HG03469 (cell line): ENCODE data around the gene ICOS.
"Not testable (repeated sequence)": the region's sequence is repeated elsewhere in the genome, so short reads cannot be mapped to it uniquely, and the experiment has no call there.

ENCODE experiments used
- ATAC-seq: cut with Tn5 transposase; IDR thresholded peaks from one replicate; pipeline ENCODE4 v1.9.1; 2021; ENCODE audit warnings: mild to moderate bottlenecking, moderate library complexity, moderate number of reproducible peaks; ENCODE audit not compliant: unreplicated experiment

The ICOS gene

DNA sequence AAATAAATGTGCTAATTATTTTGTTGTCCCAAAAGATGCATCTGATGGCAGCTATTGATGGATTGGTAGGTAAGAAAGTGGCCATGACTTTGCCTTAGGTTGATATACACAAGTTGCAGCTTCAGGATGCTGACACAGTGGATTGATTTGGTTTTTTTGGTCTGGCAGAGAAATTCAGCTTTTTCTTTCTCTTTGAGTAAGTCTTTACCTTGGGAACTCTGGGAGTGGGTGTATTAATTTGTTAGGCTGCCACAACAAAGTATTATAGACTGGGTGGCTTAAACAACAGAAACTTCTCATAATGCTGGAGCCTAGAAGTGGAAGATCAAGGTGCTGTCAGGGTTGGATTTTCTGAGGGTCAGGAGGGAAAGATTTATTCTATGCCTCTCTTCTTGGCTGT is 19.8 kb upstream of the ICOS start:
- ATAC-seq: no peak

DNA sequence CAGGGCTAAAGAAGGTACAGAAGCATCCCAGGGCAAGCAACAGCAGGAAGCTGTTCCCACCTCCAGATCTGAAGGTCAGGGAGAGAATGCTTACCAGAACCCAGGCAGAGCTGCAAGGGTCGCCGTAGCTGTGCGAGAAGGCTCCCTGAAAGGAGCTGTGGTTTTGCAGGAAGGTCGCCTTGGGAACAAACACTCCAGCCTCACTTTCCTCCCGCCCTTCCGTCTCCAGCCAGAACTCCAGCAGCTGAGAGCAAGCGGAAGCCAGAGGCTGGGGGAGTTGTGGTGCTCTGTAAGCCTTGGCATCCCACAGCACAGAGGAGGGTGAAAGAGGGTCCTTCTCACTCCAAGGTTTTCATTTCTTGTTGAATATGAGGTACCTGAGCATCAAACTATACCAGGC is 18.3 kb upstream of the ICOS start:
- ATAC-seq: no peak

DNA sequence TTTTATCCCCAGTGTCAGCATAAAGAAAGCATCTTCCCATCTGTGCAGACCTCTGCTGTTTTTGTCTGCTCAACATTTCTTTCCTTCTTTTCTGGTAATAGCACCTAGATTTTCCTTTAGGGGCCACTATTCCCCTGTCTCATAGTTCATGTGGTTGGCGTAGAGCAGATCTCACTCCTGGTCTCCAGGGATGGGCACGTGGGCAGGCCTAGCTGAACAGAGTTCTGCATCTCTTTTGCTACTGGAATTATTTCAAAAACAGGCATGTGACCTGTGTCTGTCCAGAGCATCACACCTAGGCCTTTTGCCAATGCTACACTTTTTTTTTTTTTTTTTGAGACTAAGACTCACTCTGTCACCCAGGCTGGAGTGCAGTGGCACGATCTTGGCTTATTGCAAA is 17.7 kb upstream of the ICOS start:
- ATAC-seq: no peak

DNA sequence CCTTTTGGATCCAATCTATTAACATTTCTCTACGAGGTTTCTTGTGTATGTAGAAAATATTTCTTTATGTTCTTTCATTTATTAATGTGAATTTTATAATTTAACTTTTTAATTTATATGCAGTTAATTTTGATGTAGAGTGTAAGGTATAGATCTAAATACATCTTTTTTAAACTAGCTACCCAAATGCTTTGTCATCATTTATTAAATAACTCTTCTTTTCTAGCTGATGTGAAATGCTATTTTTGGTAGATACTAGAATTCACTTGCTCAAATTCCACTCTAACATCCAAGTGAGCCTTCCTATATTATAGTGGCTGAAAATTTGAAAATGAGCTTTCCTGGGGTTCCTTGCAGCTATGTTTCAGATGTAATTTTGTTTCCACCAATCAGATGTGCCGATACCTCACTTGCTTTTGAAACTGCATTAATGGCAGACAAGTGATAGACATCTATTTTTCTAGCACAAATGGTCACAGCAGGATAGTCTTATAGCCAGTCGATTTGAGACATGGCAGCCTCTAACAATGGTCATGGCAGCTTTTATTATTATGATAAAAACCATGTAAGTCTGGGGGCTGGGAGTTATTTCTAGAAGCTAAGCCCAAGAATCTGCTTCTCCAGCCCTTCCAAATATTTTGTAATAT is 10.9 kb upstream of the ICOS start:
- ATAC-seq: no peak

DNA sequence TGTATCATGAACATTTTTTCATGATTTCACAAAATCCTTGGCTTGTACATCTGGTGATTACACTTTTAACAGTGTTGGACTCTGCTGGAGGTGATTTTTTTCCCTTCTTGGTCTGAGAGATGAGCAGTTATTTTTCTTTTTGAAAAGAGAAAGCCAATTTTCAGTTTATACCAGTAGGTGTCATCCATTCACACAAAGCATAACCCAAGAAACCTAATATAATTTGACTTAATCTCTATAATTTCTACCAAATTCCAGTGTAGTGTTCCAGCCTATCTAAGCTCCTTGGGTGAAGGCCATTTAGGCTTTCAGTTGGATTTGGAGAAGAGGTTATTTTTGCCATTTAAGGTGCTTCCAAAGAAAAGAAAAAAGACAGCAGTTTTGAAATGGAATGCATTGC is 7.7 kb upstream of the ICOS start:
- no peak for ATAC-seq

DNA sequence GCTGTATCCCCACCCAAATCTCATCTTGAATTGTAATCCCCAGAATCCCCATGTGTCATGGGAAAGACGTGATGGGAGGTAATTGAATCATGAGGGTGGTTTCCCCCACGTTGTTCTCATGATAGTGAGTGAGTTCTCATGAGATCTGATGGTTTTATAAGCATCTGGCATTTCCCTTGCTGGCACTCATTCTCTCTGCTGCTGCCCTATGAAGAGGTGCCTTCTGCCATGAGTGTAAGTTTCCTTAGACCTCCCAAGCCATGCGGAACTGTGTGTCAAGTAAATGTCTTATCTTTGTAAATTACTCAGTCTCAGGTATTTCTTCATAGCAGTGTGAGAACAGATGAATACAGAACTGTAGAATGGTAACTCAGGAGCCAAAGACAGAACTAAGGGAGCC is 5.3 kb upstream of the ICOS start:
- ATAC-seq: not testable (repeated sequence)

DNA sequence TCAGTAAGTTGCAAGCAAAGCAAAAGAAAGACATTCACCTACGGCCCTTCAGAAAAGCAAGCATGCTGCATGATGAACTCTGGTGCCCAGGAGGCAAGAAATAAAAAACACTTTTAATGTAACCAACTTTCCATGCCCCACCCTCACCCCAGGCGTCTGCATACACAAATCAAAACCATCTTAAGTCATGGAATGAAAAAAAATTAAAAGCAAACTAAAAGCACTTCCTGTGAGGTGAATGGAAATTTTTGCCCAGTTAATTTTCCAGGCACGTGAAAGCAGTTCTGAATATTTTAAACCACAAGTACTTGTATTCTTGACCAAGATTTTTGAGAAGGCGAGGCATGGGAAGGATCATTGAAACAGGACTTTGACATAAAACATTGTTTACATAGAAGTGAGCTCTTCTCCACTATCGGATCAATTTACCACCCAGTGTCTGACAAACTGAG is 2.5 kb upstream of the ICOS start:
- ATAC-seq: no peak

DNA sequence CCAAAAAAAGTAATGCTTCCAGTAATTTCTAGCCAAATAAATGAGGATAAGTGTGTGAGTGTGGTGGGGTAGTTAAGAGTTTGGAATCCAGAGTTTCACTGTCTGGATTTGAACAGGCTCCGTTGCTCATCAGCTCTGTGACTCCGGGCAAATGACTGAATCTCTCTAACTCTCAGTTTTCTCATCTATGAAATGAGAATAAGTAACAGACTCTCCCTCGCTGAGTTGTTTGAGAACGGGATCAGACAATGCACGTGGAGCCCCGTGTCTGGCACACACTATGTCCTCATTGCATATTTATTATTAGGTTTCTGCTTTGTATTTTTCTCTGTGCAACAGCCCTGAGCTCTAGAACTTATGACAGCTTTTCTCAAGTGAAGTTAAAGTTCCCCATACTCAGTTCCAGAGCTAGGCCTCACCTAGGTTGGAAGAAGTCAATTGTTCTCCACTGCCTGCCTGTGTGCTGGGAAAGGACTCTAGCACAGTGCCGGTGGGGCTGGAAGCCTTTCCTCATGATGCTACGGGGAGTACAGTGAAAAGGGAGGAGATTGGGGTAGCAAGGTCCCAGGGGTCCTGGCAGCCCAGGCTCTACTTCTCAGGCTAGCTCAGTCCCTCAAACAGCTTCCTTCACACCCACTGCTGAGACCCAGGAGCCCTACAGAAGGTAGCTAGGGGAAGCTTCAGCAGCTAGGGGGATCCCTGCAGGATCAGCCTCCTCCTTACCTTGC is 1.7 kb upstream of the ICOS start:
- ATAC-seq: no peak

DNA sequence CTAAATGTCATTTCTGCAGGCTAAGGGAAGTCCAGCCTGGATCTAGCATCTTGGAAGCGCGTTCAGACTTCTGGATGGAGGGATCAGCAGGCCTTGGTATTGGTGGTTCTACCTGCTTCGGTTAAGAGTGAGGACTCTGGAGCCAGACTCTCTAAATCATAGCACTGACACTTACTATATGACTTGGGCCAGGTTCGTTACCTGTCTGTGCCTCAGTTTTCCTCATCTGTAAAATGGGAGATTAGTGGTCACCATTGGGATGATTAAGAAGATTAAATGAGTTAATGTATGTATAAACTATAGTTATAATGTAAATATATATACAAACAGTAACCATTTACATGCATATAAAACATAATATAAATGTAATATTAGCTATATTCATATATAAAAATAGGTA is 995 bp upstream of the ICOS start:
- no peak for ATAC-seq

DNA sequence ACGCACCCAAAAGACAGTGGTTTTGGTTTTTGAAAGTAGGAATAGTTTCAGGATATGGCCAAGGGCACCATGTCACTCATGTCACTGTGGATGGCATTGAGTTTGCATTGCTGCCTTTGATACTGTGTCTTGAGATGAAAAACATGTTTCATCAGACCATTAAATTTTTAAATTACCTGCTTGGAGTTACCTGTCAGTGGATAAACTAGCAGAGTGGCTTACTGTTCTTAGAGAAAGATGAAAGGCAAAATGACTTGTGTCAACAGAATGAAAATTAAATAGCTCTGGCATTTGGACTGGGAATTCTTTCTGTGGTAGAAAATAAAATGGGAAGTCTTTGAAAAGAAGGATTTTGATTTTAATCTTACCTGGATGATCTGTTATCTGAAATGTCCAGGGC is 386 bp downstream of the ICOS start:
- no peak for ATAC-seq

DNA sequence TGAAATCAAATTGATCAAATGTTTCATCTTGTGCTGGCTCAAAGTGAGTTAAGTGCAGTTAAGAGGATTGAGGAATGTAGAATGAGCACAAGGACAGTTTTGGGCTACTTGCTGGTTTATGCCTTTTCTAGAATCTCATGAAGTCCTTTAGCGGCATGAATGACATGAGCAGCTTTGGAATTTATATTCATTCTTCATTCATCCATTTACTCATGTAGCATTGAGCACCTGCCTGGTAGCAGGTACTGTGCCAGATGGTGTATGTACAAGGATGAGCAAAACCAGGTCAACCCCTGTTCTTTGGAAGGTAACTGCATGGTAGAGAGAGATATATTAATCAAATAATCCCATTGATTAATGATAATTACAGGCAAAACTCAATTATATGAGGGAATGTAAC is 1.2 kb downstream of the ICOS start:
- ATAC-seq: no peak

DNA sequence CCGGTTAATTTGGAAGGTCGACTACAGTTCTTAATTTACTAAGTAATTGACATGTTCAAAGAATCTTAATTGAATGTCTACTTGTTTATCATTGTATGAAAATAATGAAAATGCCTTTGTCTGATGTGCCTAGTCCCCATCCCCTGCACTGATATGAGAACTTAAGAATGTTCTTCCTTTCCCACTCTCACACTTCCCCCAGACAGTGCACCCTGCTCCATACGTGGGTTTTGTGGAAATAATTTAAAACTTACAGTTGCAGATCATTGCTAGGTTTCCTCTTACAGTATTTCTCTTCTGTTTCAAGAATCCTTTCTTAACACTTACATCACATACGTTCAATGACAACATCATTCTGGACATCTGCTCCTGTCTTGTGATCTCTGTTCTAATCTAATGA is 3.5 kb downstream of the ICOS start:
- no peak for ATAC-seq

DNA sequence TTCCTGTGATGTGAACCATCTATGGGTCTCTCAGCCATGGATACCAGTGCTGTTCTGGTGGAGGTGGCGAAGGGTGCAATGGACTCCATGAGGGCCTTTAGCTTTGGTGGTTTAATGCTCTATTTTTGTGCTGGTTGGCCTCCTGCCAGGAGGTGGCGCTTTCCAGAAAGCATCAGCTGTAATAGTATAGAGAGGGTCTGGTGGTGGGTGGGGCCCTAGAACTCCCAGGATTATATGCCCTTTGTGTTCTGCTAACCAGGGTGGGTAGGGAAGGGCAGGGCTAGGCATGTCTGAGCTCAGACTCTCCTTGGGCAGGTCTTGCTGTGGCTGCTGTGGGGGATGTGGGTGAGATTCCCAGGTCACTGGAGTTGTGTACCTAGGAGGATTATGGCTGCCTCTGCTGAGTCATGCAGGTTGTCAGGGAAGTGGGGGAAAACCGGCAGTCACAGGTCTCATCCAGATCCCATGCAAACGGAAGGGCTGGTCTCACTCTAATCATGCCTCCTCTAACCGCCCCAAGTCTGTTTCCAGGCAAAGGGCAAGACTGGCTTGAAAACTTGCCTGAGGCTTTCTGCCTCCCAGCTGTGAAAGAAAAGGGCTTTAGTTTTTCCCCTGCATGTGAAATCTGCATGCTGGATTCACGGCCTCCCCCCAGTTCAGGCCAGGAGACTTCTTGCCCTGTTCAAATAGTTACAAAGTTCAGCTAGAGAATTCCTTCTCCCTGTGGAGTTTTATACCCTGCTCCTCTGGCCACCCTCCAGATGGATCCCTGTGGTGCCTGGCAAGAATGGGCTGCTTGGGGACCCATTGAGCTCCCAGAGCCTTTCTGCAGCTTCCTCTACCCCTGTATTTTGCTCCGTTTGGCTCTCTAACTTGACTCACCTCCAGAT is 7.2 kb downstream of the ICOS start:
- ATAC-seq: not testable (repeated sequence)

DNA sequence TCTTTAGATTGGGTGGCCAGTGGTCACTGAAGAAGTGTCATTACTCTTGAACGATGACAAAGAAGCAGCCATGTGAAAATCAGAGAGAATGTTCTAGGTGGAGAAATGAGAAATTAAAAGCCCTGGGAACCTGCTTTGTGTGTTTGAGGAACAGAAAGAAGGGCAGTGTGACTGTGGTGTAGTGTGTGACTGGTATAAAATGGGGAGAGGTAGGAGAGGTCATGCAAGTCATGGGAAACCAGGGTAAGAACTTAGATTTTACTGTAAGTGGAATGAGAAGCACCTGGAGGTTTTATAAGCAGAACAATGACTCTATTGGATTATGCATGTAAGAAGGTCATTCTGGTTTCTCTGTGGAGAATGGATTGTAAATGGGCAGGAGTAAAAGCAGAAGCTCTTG is 12.2 kb downstream of the ICOS start:
- ATAC-seq: peak; percentile 36

DNA sequence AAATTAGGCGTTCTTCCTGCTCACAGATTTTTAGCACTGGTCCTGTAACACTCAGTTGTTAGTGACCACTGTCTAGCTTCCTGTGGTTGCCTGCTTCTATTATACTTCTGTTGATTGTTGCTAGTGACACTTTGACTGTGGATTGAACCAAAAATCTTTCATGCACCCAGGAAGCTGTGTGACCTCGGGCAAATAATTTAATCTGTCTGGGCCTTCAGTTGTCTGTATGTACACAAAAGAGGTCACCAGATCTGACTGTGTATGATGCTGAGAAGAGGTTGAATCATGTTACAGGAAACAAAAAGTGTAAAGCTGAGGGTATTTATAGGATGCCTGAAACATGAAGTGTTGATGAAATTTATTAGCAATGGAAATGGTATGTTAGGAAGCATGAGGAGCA is 12.7 kb downstream of the ICOS start:
- ATAC-seq: no peak

DNA sequence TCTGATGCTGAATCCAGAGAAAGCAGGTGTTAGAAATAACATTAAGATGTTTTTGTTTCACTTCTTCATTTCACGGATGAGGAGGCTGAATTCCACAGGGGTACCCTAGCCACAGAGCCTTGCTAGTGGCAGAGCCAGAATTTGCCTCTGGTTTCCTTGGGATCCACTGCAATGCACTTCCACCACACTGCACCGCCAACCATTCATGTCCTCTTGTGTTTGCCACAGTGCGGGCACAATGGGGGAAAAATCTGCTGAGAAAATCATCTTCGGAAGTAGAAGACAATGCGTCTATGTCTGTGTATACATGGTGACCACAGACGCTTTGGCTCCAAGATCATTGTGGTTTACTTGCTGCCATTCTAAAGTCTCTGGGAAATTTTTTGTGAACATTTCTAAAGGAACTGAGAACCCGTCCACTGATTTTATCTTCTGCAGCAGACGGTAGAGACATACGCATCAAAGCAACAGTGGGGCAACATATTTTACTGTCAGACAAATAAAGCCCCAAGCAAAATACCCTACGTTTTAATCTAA is 14.9 kb downstream of the ICOS start:
- ATAC-seq: no peak

DNA sequence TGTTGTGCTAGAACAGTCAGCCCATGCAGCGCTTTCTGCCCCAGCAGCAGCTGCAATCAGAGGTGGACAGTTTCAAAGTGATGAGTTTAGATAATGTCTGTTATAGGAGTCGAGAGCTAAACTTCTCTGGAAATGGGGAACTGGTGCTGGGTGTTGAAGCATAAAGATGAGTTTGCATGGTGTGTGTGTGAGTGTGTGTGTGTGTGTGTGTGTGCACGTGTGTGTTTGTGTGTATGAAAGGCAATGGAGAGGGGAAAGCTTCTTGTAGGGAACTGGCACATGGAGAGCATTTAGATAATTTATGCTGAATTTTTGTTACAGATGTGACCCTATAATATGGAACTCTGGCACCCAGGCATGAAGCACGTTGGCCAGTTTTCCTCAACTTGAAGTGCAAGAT is 22.7 kb downstream of the ICOS start:
- ATAC-seq: no peak

DNA sequence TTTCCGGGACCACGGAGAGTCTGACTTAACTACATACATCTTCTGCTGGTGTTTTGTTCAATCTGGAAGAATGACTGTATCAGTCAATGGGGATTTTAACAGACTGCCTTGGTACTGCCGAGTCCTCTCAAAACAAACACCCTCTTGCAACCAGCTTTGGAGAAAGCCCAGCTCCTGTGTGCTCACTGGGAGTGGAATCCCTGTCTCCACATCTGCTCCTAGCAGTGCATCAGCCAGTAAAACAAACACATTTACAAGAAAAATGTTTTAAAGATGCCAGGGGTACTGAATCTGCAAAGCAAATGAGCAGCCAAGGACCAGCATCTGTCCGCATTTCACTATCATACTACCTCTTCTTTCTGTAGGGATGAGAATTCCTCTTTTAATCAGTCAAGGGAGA is 23.1 kb downstream of the ICOS start:
- no peak for ATAC-seq

DNA sequence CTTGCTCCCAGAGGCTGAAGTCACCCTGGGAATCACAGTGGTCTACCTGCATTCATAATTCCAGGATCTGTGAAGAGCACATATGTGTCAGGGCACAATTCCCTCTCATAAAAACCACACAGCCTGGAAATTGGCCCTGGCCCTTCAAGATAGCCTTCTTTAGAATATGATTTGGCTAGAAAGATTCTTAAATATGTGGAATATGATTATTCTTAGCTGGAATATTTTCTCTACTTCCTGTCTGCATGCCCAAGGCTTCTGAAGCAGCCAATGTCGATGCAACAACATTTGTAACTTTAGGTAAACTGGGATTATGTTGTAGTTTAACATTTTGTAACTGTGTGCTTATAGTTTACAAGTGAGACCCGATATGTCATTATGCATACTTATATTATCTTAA is 24.2 kb downstream of the ICOS start:
- ATAC-seq: no peak

DNA sequence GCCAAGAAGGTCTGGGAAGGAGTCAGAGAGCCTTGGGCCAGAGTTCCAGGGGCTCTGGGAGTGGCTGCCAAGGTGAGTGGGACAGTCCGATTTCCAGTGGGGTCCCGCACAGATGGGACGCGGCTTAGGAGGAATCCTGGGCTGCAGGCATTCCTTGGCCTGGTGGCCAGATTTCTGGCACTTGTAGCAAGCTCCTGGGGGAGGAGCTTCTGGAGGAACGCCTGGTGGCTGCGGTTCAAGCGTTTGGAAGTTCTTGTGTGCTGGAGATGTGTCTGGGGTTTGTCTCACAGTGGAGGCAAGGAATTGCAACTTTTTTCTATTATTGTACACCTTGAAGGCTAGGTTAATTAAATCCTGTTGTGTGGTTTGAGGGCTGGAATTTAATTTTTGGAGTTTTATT is 28.6 kb downstream of the ICOS start:
- ATAC-seq: not testable (repeated sequence)

DNA sequence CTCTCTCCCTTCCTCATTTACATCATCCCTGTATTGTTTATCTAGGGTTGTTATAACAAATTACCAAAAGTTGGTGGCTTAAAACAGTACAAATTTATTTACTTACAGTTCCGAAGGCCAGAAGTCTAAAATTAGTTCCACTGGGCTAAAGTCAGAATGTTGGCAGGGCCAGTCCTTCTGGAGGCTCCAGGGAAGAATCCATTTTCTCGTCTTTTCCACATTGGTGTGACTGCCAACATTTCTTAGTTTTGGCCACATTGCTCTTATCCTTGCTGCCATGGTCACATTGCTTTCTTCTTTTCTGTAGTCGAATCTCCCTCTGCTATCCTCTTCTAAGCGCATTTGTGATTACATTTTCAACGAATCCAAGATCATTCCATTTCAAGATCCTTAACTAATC is 34.7 kb downstream of the ICOS start:
- no peak for ATAC-seq

DNA sequence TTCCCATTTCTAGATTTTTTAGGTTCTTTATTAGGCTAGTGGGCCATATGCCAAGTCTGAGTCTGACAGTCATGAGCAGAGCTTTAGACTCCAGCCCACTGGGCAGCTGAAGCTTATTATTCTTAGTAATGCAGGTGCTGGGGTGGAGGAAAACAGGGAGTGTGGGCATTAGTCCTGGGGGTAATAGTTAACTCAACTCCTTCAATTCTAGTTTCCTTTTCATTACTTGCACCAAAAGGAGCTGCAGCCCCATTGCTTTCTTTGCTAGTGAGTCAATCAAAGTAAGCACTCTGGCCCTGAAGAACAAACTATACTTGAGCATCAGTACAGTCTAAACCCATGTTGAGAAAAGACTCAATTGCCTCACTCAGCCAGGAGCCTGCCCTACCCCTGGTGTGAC is 35.5 kb downstream of the ICOS start:
- no peak for ATAC-seq
